IMR-90 (cell line): ENCODE measurements around the gene SERPINB13.

ENCODE experiments used
- CTCF ChIP-seq: conservative IDR thresholded peaks from 2 replicates; pipeline ENCODE4 v1.5.1; 2012; ENCODE audit warnings: mild to moderate bottlenecking, low read depth, low read length, improper control_type of control experiment
- FOS ChIP-seq: fragments of 150-350 bp; IDR thresholded peaks from 2 replicates; pipeline ENCODE4 v1.6.1; 2016; ENCODE audit warnings: low read depth, low read length
- MAZ ChIP-seq: IDR thresholded peaks from 2 replicates; pipeline ENCODE4 v1.6.1; 2012; ENCODE audit warnings: low read depth, mild to moderate bottlenecking, low read length, improper control_type of control experiment, moderate library complexity, borderline replicate concordance

GRCh38 chr18:63575681-63576080 is 11.5 kb upstream of the SERPINB13 start:
- TF ChIP-seq CTCF (no peak), FOS (no peak), MAZ (no peak)
